Endothelial cell of umbilical vein (primary cell): ENCODE measurements around the gene ARL8A. TPM values are rescaled to one million over a fixed set of nuclear protein-coding genes. Genes with fewer than 3 reads are reported as not detected.

Source experiments
- BruUV-seq: library from RNA; stranded (reverse); fragments of 400-500 nt; replicated peaks from 2 replicates; lab custom pipeline; 2021; lab: Mats Ljungman, UMichigan
- CTCF ChIA-PET: fragments of 300-600, 350-600 bp; sonication (Branson Sonifier 250); formaldehyde crosslinking; loops from one replicate; lab custom pipeline; 2021; ENCODE audit warnings: antibody characterized with exemption, inconsistent platforms; lab: Charles Lee
- POLR2A ChIA-PET: fragments of 300-600, 350-600 bp; sonication (Branson Sonifier 250); formaldehyde crosslinking; loops from one replicate; lab custom pipeline; 2021; ENCODE audit warnings: antibody characterized with exemption, inconsistent platforms; lab: Charles Lee
- DNase-seq: peaks from one replicate; pipeline ENCODE4 v3.0.0-alpha.2; 2011; ENCODE audit warnings: low read depth, low spot score
- FAIRE-seq: peaks from 2 replicates; lab custom pipeline; 2011; peaks lifted over from hg19 to GRCh38; lab: Jason Lieb, UNC
- H2AFZ ChIP-seq: 2 replicates; pipeline ENCODE4 v1.6.0; 2012; ENCODE audit warnings: low read depth, low read length, control low read depth, inconsistent platforms
- H3K27ac ChIP-seq: 2 replicates; pipeline ENCODE4 v1.5.1; 2011; ENCODE audit warnings: low read depth, mild to moderate bottlenecking, control low read depth, low read length, moderate library complexity; ENCODE audit not compliant: insufficient read depth
- H3K27me3 ChIP-seq, 2 experiments: 2 replicates each; pipeline versions ENCODE4 v1.6.0 to v1.6.1; 2011; ENCODE audit warnings: low read length in 2 of 2, mixed read lengths in 1 of 2; ENCODE audit not compliant: control insufficient read depth in 2 of 2, insufficient read depth in 2 of 2
- H3K36me3 ChIP-seq, 2 experiments: 2 replicates in 1 of 2; 3 replicates in 1 of 2; pipeline ENCODE4 v1.5.1; 2011; ENCODE audit warnings: low read length in 2 of 2, mild to moderate bottlenecking in 1 of 2, moderate library complexity in 1 of 2; ENCODE audit not compliant: control insufficient read depth in 2 of 2, insufficient read depth in 2 of 2; ENCODE audit errors: extremely low read depth in 1 of 2
- H3K4me1 ChIP-seq: 3 replicates; pipeline ENCODE4 v1.5.1; 2011; ENCODE audit warnings: mild to moderate bottlenecking, low read length; ENCODE audit not compliant: control insufficient read depth, insufficient read depth; ENCODE audit errors: extremely low read depth
- H3K4me2 ChIP-seq: 2 replicates; pipeline ENCODE4 v1.6.1; 2011; ENCODE audit warnings: low read length, control low read depth, mixed read lengths; ENCODE audit not compliant: insufficient read depth
- H3K4me3 ChIP-seq, 3 experiments: fragments of 200-600 bp in 1 of 3; sonication (generic), shearing (Covaris generic) in 1 of 3; replicated peaks in 1 of 3; 2 replicates each; pipeline ENCODE4 v1.5.1; 2011 to 2016; ENCODE audit warnings: control low read depth in 3 of 3, low read length in 3 of 3, mild to moderate bottlenecking in 2 of 3, inconsistent platforms in 1 of 3, low read depth in 1 of 3, moderate library complexity in 1 of 3; ENCODE audit not compliant: insufficient read depth in 1 of 3
- H3K79me2 ChIP-seq: 2 replicates; pipeline ENCODE4 v1.6.0; 2012; ENCODE audit warnings: low read length, inconsistent platforms; ENCODE audit not compliant: control insufficient read depth, insufficient read depth
- H3K9ac ChIP-seq: replicated peaks from 2 replicates; pipeline ENCODE3; 2011; ENCODE audit warnings: low read length, control low read depth; ENCODE audit not compliant: insufficient read depth; ENCODE audit errors: extremely low read depth
- H3K9me1 ChIP-seq: replicated peaks from 3 replicates; pipeline ENCODE4 v1.6.0; 2011; ENCODE audit warnings: mild to moderate bottlenecking, low read length; ENCODE audit not compliant: control insufficient read depth, insufficient read depth; ENCODE audit errors: extremely low read depth
- H3K9me3 ChIP-seq: replicated peaks from 2 replicates; pipeline ENCODE4 v1.5.1; 2012; ENCODE audit warnings: low read length, inconsistent platforms; ENCODE audit not compliant: control insufficient read depth, insufficient read depth
- H4K20me1 ChIP-seq: replicated peaks from 2 replicates; pipeline ENCODE3; 2011; ENCODE audit warnings: mild to moderate bottlenecking, low read length; ENCODE audit not compliant: control insufficient read depth, insufficient read depth; ENCODE audit errors: extremely low read depth
- EZH2 ChIP-seq: IDR thresholded peaks from 2 replicates; pipeline ENCODE4 v1.6.1; 2012; ENCODE audit warnings: borderline replicate concordance, low read depth, mild to moderate bottlenecking, moderate library complexity, low read length, inconsistent platforms; ENCODE audit not compliant: severe bottlenecking
- FOS ChIP-seq: IDR thresholded peaks from 2 replicates; pipeline ENCODE4 v1.6.1; 2011; ENCODE audit warnings: mild to moderate bottlenecking, low read length, moderate library complexity, borderline replicate concordance; ENCODE audit not compliant: insufficient read depth
- MYC ChIP-seq: IDR thresholded peaks from one replicate; pipeline ENCODE4 v1.6.1; 2011; ENCODE audit warnings: mild to moderate bottlenecking, low read depth, low read length
- POLR2A ChIP-seq: IDR thresholded peaks from 2 replicates; pipeline ENCODE4 v1.6.1; 2012; ENCODE audit warnings: low read depth, mild to moderate bottlenecking, control low read depth, low read length
- POLR2AphosphoS5 ChIP-seq: IDR thresholded peaks from 2 replicates; pipeline ENCODE4 v1.6.1; 2012; ENCODE audit warnings: low read depth, mild to moderate bottlenecking, control low read depth, low read length, moderate library complexity; ENCODE audit not compliant: insufficient read depth
- dilution Hi-C: fragments of 300-500 bp; cut with MboI; formaldehyde crosslinking; loops from one replicate; pipeline ENCODE4 v1.15.0; 2019; ENCODE audit warnings: low sequenced_read_pairs; ENCODE audit not compliant: extremely low pct_ligation_motif_present
- intact Hi-C: fragments of 100-400 bp; cut with micrococcal nuclease; formaldehyde crosslinking; loops from one replicate; pipeline ENCODE4 v1.10.0; 2022
- polyA plus RNA-seq, 4 experiments: library from polyadenylated mRNA; depleted of rRNA in 3 of 4; stranded (reverse) in 3 of 4; unstranded in 1 of 4; fragments of >200 nt; gene quantifications; 2 replicates each; pipeline versions ENCODE4 v1.2.1 to v1.2.3, GENCODE V29; 2011 to 2012; ENCODE audit warnings: missing spikeins in 1 of 4
- small RNA-seq: library from RNA; depleted of rRNA; stranded (forward); fragments of <200 nt; gene quantifications from one replicate; pipeline ENCODE3, GENCODE V24; 2012; ENCODE audit warnings: low replicate concordance, low read depth; ENCODE audit not compliant: insufficient read depth, insufficient read length
- total RNA-seq: library from RNA; stranded (reverse); gene quantifications from 2 replicates; pipeline ENCODE4 v1.2.3, GENCODE V29; 2021
- TF ChIP-seq, protein P1 (sequence below): IDR thresholded peaks from 2 replicates; pipeline ENCODE4 v1.6.1; 2011; ENCODE audit not compliant: insufficient read depth, insufficient read length

The ARL8A gene
- total and polyA plus RNA-seq, 2 donors (not counting 3 experiments of a cell fraction or from before 2014, with no cell fraction given), result 54.3 to 69.5 TPM

GRCh38 chr1:202085682-202086373 lies 58.7 kb downstream of the ARL8A start:
- no peak overlapping the region for H2AFZ ChIP-seq
- intact Hi-C loops (no loop called here), dilution Hi-C loops (no loop called here)
- no peaks in the 10 kb centered on the region for H3K9me3 ChIP-seq
- ChIA-PET POLR2A (no interaction called here), CTCF (no interaction called here)
- no peak overlapping the region for H3K4me2 ChIP-seq
- FAIRE-seq, result no peak
- no peaks in the 10 kb centered on the region for H3K36me3 ChIP-seq
- H3K9ac ChIP-seq, result no peak overlapping the region
- no peaks in the 10 kb centered on the region for H3K79me2 ChIP-seq
- no TSS peak for BruUV-seq
- no peak overlapping the region for H3K4me3 ChIP-seq
- H3K9me1 ChIP-seq, result no peaks in the 10 kb centered on the region
- peaks cover 3 to 5% of the 10 kb centered on the region in 2 experiments for H3K27me3 ChIP-seq
- no peak for TF ChIP-seq POLR2A
- TF ChIP-seq MYC, result no peak
- TF ChIP-seq, protein P1, sequence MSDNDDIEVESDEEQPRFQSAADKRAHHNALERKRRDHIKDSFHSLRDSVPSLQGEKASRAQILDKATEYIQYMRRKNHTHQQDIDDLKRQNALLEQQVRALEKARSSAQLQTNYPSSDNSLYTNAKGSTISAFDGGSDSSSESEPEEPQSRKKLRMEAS, result no peak
- TF ChIP-seq POLR2AphosphoS5, result no peak
- DNase-seq, result no peak
- H4K20me1 ChIP-seq, result no peaks in the 10 kb centered on the region
- no peak overlapping the region for H3K27ac ChIP-seq
- no peaks in the 10 kb centered on the region for H3K4me1 ChIP-seq

DNA sequence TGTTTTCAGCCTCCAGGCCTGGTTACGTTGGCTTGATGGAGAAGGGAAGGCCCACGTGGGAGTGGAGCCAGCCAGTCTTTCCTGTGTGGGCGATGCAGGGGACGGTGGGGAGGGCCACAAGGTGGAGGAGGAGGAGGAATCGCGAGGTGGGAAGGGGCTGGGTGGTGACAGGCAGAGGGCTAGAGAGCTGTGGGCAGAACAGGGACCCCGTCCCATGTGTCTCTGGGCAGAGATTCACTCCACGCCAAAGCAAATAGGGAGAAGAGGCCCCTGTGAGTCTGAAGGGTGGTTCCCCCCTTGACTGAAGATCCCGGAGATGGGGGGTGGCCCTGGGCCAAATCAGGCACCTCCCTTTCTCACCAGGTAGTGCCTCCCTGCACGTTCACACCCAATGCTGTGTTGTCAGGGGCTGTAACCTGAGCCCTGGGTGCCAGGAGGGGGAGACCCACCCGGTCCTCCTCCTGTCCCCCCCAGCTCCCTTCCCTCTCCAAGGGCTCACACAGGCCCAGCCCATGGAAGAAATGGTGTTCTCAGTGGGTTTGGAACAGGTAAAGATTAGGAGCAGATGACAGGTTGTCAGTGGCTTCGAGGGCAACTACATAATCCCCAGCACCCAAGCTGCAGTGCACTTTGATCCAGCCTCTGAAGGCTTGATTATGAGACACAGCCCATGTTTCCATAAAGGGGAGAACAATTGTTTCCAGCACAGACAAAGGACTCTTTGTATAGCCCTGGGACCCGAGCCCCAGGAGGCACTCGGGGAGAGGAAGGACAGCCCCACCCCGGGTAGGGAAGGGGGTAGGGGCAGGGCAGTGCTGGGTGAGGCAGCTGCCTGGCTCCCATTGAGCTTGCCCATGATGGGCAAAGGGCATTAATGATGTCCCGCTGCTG lies 59.5 kb downstream of the ARL8A start:
- FAIRE-seq, result no peak
- ChIA-PET CTCF (interaction anchor here (1.3 kb wide), 1 partner anchor 77 kb away, joined by 6 read pairs; no protein-coding TSS in a partner anchor), POLR2A (no interaction called here)
- Histone ChIP-seq H3K9me3 (no peaks in the 10 kb centered on the region), H3K4me3 (no peak overlapping the region), H3K79me2 (no peaks in the 10 kb centered on the region), H3K9me1 (no peaks in the 10 kb centered on the region), H3K36me3 (no peaks in the 10 kb centered on the region), H3K27me3 (peaks cover 3 to 5% of the 10 kb centered on the region in 2 experiments), H3K27ac (no peak overlapping the region), H2AFZ (no peak overlapping the region), H3K4me1 (no peaks in the 10 kb centered on the region), H3K9ac (no peak overlapping the region), H3K4me2 (no peak overlapping the region), H4K20me1 (no peaks in the 10 kb centered on the region)
- no peak for DNase-seq
- no TSS peak for BruUV-seq
- TF ChIP-seq POLR2AphosphoS5, result no peak
- TF ChIP-seq EZH2, result no peak
- TF ChIP-seq FOS, result no peak
- dilution Hi-C loops, result no loop called here
- intact Hi-C loops, result no loop called here

Small RNAs within 50 kb of the gene (small RNA-seq; reads per million reads assigned to genes)
- not detected for gene CRIP1P3

Other genes starting within 250 kb of the ARL8A start
- gene LMOD1, start 198.2 kb downstream of the ARL8A start, total RNA-seq, result 0.12 and 0.33 TPM in 2 replicates
- 0.08 and 0.19 TPM in 2 replicates for gene LMOD1, start 198.2 kb downstream of the ARL8A start, polyA plus RNA-seq
- gene TIMM17A, start 189.2 kb downstream of the ARL8A start, total RNA-seq, result 93.7 and 105 TPM in 2 replicates
- 41.1 and 57.9 TPM in 2 replicates for gene TIMM17A, start 189.2 kb downstream of the ARL8A start, polyA plus RNA-seq
- 65.7 and 73.5 TPM in 2 replicates for gene RNPEP, start 162.1 kb downstream of the ARL8A start, total RNA-seq
- gene RNPEP, start 162.1 kb downstream of the ARL8A start, polyA plus RNA-seq, result 48.9 and 56.1 TPM in 2 replicates
- gene ELF3, start 134.2 kb downstream of the ARL8A start, total RNA-seq, result 0.09 and 0.29 TPM in 2 replicates
- gene ELF3, start 134.2 kb downstream of the ARL8A start, polyA plus RNA-seq, result 0.07 and 0.14 TPM in 2 replicates
- gene GPR37L1, start 21.8 kb downstream of the ARL8A start, total RNA-seq, result not detected in 2 replicates
- not detected in 2 replicates for gene GPR37L1, start 21.8 kb downstream of the ARL8A start, polyA plus RNA-seq
- 0.86 and 1.9 TPM in 2 replicates for gene PTPN7, start 15.9 kb upstream of the ARL8A start, total RNA-seq
- gene PTPN7, start 15.9 kb upstream of the ARL8A start, polyA plus RNA-seq, result 1.8 and 2.4 TPM in 2 replicates
- gene LGR6, start 49.1 kb upstream of the ARL8A start, total RNA-seq, result not detected in 2 replicates
- not detected in 2 replicates for gene LGR6, start 49.1 kb upstream of the ARL8A start, polyA plus RNA-seq
- gene UBE2T, start 197.2 kb upstream of the ARL8A start, total RNA-seq, result 45.9 and 47.1 TPM in 2 replicates
- gene UBE2T, start 197.2 kb upstream of the ARL8A start, polyA plus RNA-seq, result 87.8 and 89.0 TPM in 2 replicates
- 11.5 and 11.6 TPM in 2 replicates for gene PPP1R12B, start 204.0 kb upstream of the ARL8A start, total RNA-seq
- gene PPP1R12B, start 204.0 kb upstream of the ARL8A start, polyA plus RNA-seq, result 8.4 and 9.0 TPM in 2 replicates